ENCODE data around the gene CSRP1.
A peak's percentile ranks its signal among the peaks of the same experiment; 100 is the strongest.

The CSRP1 gene

GRCh38 chr1:201537467-201537866 lies 30.5 kb upstream of the CSRP1 start:
- H3K36me3 ChIP-seq (ENCODE audit: control insufficient read depth, insufficient read depth, low read length) = peaks cover 3% of the 10 kb centered on the region
- no peak overlapping the region for H3K4me3 ChIP-seq (ENCODE audit: extremely low read depth, insufficient read depth, low read length, poor library complexity, severe bottlenecking)
- no peaks in the 10 kb centered on the region for H3K9me3 ChIP-seq (ENCODE audit: control insufficient read depth, low read length)
- H3K27ac ChIP-seq (ENCODE audit: low read depth, low read length, severe bottlenecking) = no peak overlapping the region
- WGBS, 2 experiments (ENCODE audit: insufficient coverage in 2 of 2) = 100% methylated on average over 3 of the region's 4 CpGs
- H3K4me1 ChIP-seq (ENCODE audit: control insufficient read depth, insufficient read depth, low read length, poor library complexity, severe bottlenecking) = peaks cover 71% of the 10 kb centered on the region

- no peak overlapping the region for H3K27ac ChIP-seq (ENCODE audit: low read depth, low read length, severe bottlenecking)
- peaks cover 3% of the 10 kb centered on the region for H3K36me3 ChIP-seq (ENCODE audit: control insufficient read depth, insufficient read depth, low read length)
- peaks cover 71% of the 10 kb centered on the region for H3K4me1 ChIP-seq (ENCODE audit: control insufficient read depth, insufficient read depth, low read length, poor library complexity, severe bottlenecking)
- H3K4me3 ChIP-seq (ENCODE audit: extremely low read depth, insufficient read depth, low read length, poor library complexity, severe bottlenecking) = no peak overlapping the region
- H3K9me3 ChIP-seq (ENCODE audit: control insufficient read depth, low read length) = no peaks in the 10 kb centered on the region
- WGBS, 2 experiments (ENCODE audit: insufficient coverage in 2 of 2) = 87 to 94% methylated on average over 2 of the region's 2 CpGs
These were observed 30.1 kb upstream of the CSRP1 start for GRCh38 chr1:201537028-201537427.

- no peaks in the 10 kb centered on the region for H3K36me3 ChIP-seq (ENCODE audit: control insufficient read depth, insufficient read depth, low read length)
- H3K4me3 ChIP-seq (ENCODE audit: extremely low read depth, insufficient read depth, low read length, poor library complexity, severe bottlenecking) = no peak overlapping the region
- 79 to 92% methylated on average over 3 to 4 of the region's 4 CpGs for WGBS, 2 experiments (ENCODE audit: insufficient coverage in 2 of 2)
- H3K27ac ChIP-seq (ENCODE audit: low read depth, low read length, severe bottlenecking) = no peak overlapping the region
- peaks cover 71% of the 10 kb centered on the region for H3K4me1 ChIP-seq (ENCODE audit: control insufficient read depth, insufficient read depth, low read length, poor library complexity, severe bottlenecking)
- no peaks in the 10 kb centered on the region for H3K9me3 ChIP-seq (ENCODE audit: control insufficient read depth, low read length)
These were observed 29.6 kb upstream of the CSRP1 start for GRCh38 chr1:201536558-201536957.

- Histone ChIP-seq H3K27ac (ENCODE audit: low read depth, low read length, severe bottlenecking) (no peak overlapping the region), H3K4me1 (ENCODE audit: control insufficient read depth, insufficient read depth, low read length, poor library complexity, severe bottlenecking) (peaks cover 70% of the 10 kb centered on the region)
- 91 to 94% methylated on average over 6 of the region's 6 CpGs for WGBS, 2 experiments (ENCODE audit: insufficient coverage in 2 of 2)
These were observed 29.0 kb upstream of the CSRP1 start for GRCh38 chr1:201535919-201536245.

GRCh38 chr1:201535046-201535918 lies 28.4 kb upstream of the CSRP1 start:
- H3K27ac ChIP-seq (ENCODE audit: low read depth, low read length, severe bottlenecking) = peak overlapping the region; percentile 13
- H3K4me1 ChIP-seq (ENCODE audit: control insufficient read depth, insufficient read depth, low read length, poor library complexity, severe bottlenecking) = peaks cover 66% of the 10 kb centered on the region
- WGBS, 2 experiments (ENCODE audit: insufficient coverage in 2 of 2) = 25 to 43% methylated on average over 4 of the region's 6 CpGs
- H3K9me3 ChIP-seq (ENCODE audit: control insufficient read depth, low read length) = no peaks in the 10 kb centered on the region
- no peak overlapping the region for H3K4me3 ChIP-seq (ENCODE audit: extremely low read depth, insufficient read depth, low read length, poor library complexity, severe bottlenecking)
- H3K36me3 ChIP-seq (ENCODE audit: control insufficient read depth, insufficient read depth, low read length) = no peaks in the 10 kb centered on the region

More at GRCh38 chr1:201535919-201536245, 29.0 kb upstream of the CSRP1 start:
- Histone ChIP-seq H3K4me3 (ENCODE audit: extremely low read depth, insufficient read depth, low read length, poor library complexity, severe bottlenecking) (no peak overlapping the region), H3K36me3 (ENCODE audit: control insufficient read depth, insufficient read depth, low read length) (no peaks in the 10 kb centered on the region), H3K9me3 (ENCODE audit: control insufficient read depth, low read length) (no peaks in the 10 kb centered on the region)

GRCh38 chr1:201533836-201534235 lies 26.9 kb upstream of the CSRP1 start:
- Histone ChIP-seq H3K4me1 (ENCODE audit: control insufficient read depth, insufficient read depth, low read length, poor library complexity, severe bottlenecking) (peaks cover 66% of the 10 kb centered on the region), H3K27ac (ENCODE audit: low read depth, low read length, severe bottlenecking) (peak overlapping the region; percentile 25), H3K9me3 (ENCODE audit: control insufficient read depth, low read length) (no peaks in the 10 kb centered on the region), H3K36me3 (ENCODE audit: control insufficient read depth, insufficient read depth, low read length) (no peaks in the 10 kb centered on the region), H3K4me3 (ENCODE audit: extremely low read depth, insufficient read depth, low read length, poor library complexity, severe bottlenecking) (no peak overlapping the region)
- WGBS, 2 experiments (ENCODE audit: insufficient coverage in 2 of 2) = 78 to 79% methylated on average over 4 of the region's 4 CpGs

- Histone ChIP-seq H3K4me1 (ENCODE audit: control insufficient read depth, insufficient read depth, low read length, poor library complexity, severe bottlenecking) (peaks cover 53% of the 10 kb centered on the region), H3K36me3 (ENCODE audit: control insufficient read depth, insufficient read depth, low read length) (no peaks in the 10 kb centered on the region), H3K9me3 (ENCODE audit: control insufficient read depth, low read length) (no peaks in the 10 kb centered on the region), H3K27ac (ENCODE audit: low read depth, low read length, severe bottlenecking) (peak overlapping the region; percentile 11), H3K4me3 (ENCODE audit: extremely low read depth, insufficient read depth, low read length, poor library complexity, severe bottlenecking) (no peak overlapping the region)
- WGBS, 2 experiments (ENCODE audit: insufficient coverage in 2 of 2) = 76 to 78% methylated on average over 6 to 9 of the region's 9 CpGs
These were observed 24.9 kb upstream of the CSRP1 start for GRCh38 chr1:201531551-201532425.

- 68 to 72% methylated on average over 23 to 25 of the region's 26 CpGs for WGBS, 2 experiments (ENCODE audit: insufficient coverage in 2 of 2)
- Histone ChIP-seq H3K4me1 (ENCODE audit: control insufficient read depth, insufficient read depth, low read length, poor library complexity, severe bottlenecking) (peaks cover 44% of the 10 kb centered on the region), H3K27ac (ENCODE audit: low read depth, low read length, severe bottlenecking) (peak overlapping the region; percentile 11), H3K4me3 (ENCODE audit: extremely low read depth, insufficient read depth, low read length, poor library complexity, severe bottlenecking) (no peak overlapping the region), H3K9me3 (ENCODE audit: control insufficient read depth, low read length) (no peaks in the 10 kb centered on the region), H3K36me3 (ENCODE audit: control insufficient read depth, insufficient read depth, low read length) (no peaks in the 10 kb centered on the region)
These were observed 24.0 kb upstream of the CSRP1 start for GRCh38 chr1:201530741-201531531.

GRCh38 chr1:201528631-201529252 lies 21.8 kb upstream of the CSRP1 start:
- Histone ChIP-seq H3K36me3 (ENCODE audit: control insufficient read depth, insufficient read depth, low read length) (no peaks in the 10 kb centered on the region), H3K4me3 (ENCODE audit: extremely low read depth, insufficient read depth, low read length, poor library complexity, severe bottlenecking) (no peak overlapping the region), H3K4me1 (ENCODE audit: control insufficient read depth, insufficient read depth, low read length, poor library complexity, severe bottlenecking) (peaks cover 25% of the 10 kb centered on the region), H3K27ac (ENCODE audit: low read depth, low read length, severe bottlenecking) (no peak overlapping the region), H3K9me3 (ENCODE audit: control insufficient read depth, low read length) (no peaks in the 10 kb centered on the region)
- 87 to 94% methylated on average over 2 of the region's 3 CpGs for WGBS, 2 experiments (ENCODE audit: insufficient coverage in 2 of 2)

- no peaks in the 10 kb centered on the region for H3K36me3 ChIP-seq (ENCODE audit: control insufficient read depth, insufficient read depth, low read length)
- H3K4me3 ChIP-seq (ENCODE audit: extremely low read depth, insufficient read depth, low read length, poor library complexity, severe bottlenecking) = no peak overlapping the region
- peaks cover 17% of the 10 kb centered on the region for H3K4me1 ChIP-seq (ENCODE audit: control insufficient read depth, insufficient read depth, low read length, poor library complexity, severe bottlenecking)
- H3K27ac ChIP-seq (ENCODE audit: low read depth, low read length, severe bottlenecking) = no peak overlapping the region
- H3K9me3 ChIP-seq (ENCODE audit: control insufficient read depth, low read length) = no peaks in the 10 kb centered on the region
- no CpG with 5 or more reads among the region's 5 CpGs for WGBS, 2 experiments (ENCODE audit: insufficient coverage in 2 of 2)
These were observed 21.0 kb upstream of the CSRP1 start for GRCh38 chr1:201527879-201528278.
